Suprapubic skin (tissue), 4 donors: ENCODE results near the gene TNXB. TPM values are rescaled to one million over a fixed set of nuclear protein-coding genes. Genes with fewer than 3 reads are reported as not detected.
"Not testable (repeated sequence)": the region's sequence is repeated elsewhere in the genome, so short reads cannot be mapped to it uniquely, and the experiment has no call there.

ENCODE experiments used
- DNase-seq, 2 donors: peaks; one replicate each; pipeline ENCODE4 v3.0.0-alpha.2; 2019; ENCODE audit warnings: low spot score in 2 of 2
- H3K27ac ChIP-seq: fragments of 200-600 bp; sonication (generic); one replicate; pipeline ENCODE4 v1.5.1; 2019
- H3K27me3 ChIP-seq: fragments of 200-600 bp; sonication (generic); one replicate; pipeline ENCODE4 v1.5.1; 2019
- H3K36me3 ChIP-seq: fragments of 200-600 bp; sonication (generic); one replicate; pipeline ENCODE4 v1.5.1; 2019
- H3K4me1 ChIP-seq: fragments of 200-600 bp; sonication (generic); one replicate; pipeline ENCODE4 v1.5.1; 2019
- H3K4me3 ChIP-seq: fragments of 200-600 bp; sonication (generic); one replicate; pipeline ENCODE4 v1.5.1; 2019; ENCODE audit warnings: mild to moderate bottlenecking
- H3K9me3 ChIP-seq: fragments of 200-600 bp; sonication (generic); one replicate; pipeline ENCODE4 v1.5.1; 2019
- WGBS: methylation state at CpG from one replicate; pipeline ENCODE4 v1.1.5; 2018; 5-methylcytosine and 5-hydroxymethylcytosine counted together
- total RNA-seq, 4 donors: library from RNA; depleted of rRNA; stranded (reverse); fragments of >200 nt; gene quantifications; one replicate each; pipeline ENCODE4 v1.1.0, GENCODE V29; 2016

The TNXB gene
- total RNA-seq, 4 donors from 2014 or later: 25.7 to 52.5 (median 40.2) TPM

- H3K27me3 ChIP-seq, H3K9me3 ChIP-seq, H3K4me1 ChIP-seq, H3K4me3 ChIP-seq, H3K36me3 ChIP-seq, H3K27ac ChIP-seq: not testable (repeated sequence)
- peak in 1 of 2 donors; percentile 59 for DNase-seq
- 69% methylated on average over 8 of the region's 19 CpGs for WGBS
Observed at GRCh38 chr6:32037598-32038524, 71.3 kb downstream of the TNXB start, which contains the start of gene CYP21A2. TSS of gene CYP21A2 (plus strand) at chr6:32038415. CDS start at chr6:32038423, 8 bp downstream.

DNA sequence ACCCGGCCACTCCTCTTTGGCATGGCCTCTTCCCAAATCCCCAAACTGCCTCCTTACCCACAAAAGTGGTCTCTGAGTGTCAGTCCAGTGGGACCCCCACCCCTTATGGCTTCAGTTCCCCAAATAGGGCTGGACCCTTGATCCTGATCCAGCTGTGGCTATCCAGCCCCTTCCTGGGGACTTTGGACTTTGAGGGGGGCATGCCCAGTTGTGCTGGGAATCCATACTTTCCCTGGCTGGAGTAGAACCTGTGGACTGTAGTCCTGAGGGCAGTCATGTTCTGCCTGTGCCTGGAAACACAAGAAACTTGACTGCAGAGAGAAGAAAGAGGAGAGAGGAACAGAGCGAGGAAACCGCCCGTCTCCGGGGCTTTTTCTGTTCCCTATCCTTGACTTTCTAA, 72.0 kb downstream of the TNXB start:
- H3K27me3 ChIP-seq, H3K36me3 ChIP-seq, DNase-seq, H3K27ac ChIP-seq, H3K4me1 ChIP-seq, H3K9me3 ChIP-seq, H3K4me3 ChIP-seq: not testable (repeated sequence)
- WGBS: 83% methylated on average over 4 of the region's 5 CpGs

DNA sequence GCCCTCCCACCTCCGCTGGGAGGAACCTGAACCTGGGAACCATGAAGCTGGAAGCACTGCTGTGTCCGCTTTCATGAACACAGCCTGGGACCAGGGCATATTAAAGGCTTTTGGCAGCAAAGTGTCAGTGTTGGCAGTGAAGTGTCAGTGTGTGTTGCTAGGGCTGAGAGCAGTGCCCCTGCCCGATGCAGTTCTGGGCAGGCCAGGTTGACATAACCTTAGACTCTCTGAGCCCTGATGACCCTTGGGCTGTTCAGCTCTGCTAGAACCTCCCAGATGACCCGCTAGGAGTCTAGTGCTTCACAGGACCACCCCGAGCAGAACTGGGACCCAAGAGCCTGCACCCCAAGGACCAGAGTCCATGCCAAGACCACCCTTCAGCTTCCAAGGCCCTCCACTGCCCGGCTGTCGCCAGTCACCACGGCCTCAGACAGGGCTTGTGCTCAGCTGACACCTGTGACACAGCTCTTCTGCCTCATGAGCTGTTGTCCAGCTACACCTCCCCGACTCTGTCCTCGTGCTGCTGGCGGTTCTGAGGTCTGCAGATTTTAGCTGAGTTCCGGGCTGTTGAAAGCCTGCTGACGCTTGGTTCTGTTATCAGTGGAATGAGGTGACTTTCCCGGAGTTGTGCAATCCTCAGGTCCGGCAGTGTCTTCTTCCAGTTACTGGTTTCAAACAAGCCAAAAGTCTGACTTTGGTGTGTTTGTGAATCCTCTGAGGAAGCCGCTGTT, 73.7 kb downstream of the TNXB start:
- not testable (repeated sequence) for H3K9me3 ChIP-seq, H3K36me3 ChIP-seq, DNase-seq, H3K27ac ChIP-seq, H3K4me3 ChIP-seq, H3K27me3 ChIP-seq, H3K4me1 ChIP-seq
- WGBS: no CpG with 5 or more reads among the region's 16 CpGs

GRCh38 chr6:32029553-32029952, 79.6 kb downstream of the TNXB start:
- not testable (repeated sequence) for H3K36me3 ChIP-seq

DNA sequence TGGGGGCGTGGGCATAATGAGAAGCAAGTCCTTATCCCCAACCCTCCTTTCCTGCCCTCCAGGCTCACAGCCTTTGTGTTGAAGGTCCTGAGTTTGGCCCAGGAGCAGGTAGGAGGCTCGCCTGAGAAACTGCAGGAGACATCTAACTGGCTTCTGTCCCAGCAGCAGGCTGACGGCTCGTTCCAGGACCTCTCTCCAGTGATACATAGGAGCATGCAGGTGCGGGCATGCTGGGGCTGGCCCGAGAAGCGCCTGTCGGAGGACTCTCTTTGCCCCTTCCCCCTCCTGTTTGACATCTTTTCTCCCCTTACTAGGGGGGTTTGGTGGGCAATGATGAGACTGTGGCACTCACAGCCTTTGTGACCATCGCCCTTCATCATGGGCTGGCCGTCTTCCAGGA, 80.5 kb downstream of the TNXB start:
- not testable (repeated sequence) for H3K9me3 ChIP-seq, H3K4me3 ChIP-seq, H3K36me3 ChIP-seq, H3K27ac ChIP-seq, H3K4me1 ChIP-seq, H3K27me3 ChIP-seq
- WGBS: no CpG with 5 or more reads among the region's 10 CpGs
- peak in 1 of 2 donors; percentile 29 for DNase-seq

More at GRCh38 chr6:32029553-32029952, 79.6 kb downstream of the TNXB start:
- not testable (repeated sequence) for H3K27me3 ChIP-seq, H3K27ac ChIP-seq, H3K9me3 ChIP-seq, H3K4me3 ChIP-seq, H3K4me1 ChIP-seq
- DNase-seq: peak in 1 of 2 donors; percentile 33
- no CpG with 5 or more reads among the region's 14 CpGs for WGBS

GRCh38 chr6:32022100-32022499, 87.0 kb downstream of the TNXB start:
- H3K36me3 ChIP-seq, DNase-seq, H3K4me1 ChIP-seq, H3K27me3 ChIP-seq, H3K27ac ChIP-seq, H3K9me3 ChIP-seq, H3K4me3 ChIP-seq: not testable (repeated sequence)
- no CpG with 5 or more reads among the region's 10 CpGs for WGBS

DNA sequence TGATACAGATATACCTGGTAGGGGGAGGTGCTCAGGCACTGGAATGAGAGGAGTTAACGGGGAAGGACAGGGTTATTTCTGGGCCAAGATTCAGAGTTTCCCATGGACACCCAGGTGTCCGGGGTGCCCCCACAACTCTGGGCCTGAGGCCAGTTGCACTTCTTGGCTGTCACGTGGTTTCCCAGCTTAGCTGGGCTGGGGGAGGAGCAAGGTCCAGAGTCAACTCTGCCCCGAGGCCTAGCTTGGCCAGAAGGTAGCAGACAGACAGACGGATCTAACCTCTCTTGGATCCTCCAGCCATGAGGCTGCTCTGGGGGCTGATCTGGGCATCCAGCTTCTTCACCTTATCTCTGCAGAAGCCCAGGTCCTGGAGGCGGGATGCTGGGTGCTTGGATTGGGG, 94.6 kb downstream of the TNXB start, which contains the start of gene C4B:
Gene C4B (plus strand): TSS at position 249 of the 400 bp plus-strand sequence. CDS start 51 bp downstream, at position 300.
- WGBS: no CpG with 5 or more reads among the region's 6 CpGs
- DNase-seq, H3K4me1 ChIP-seq, H3K9me3 ChIP-seq, H3K36me3 ChIP-seq, H3K27me3 ChIP-seq, H3K4me3 ChIP-seq, H3K27ac ChIP-seq: not testable (repeated sequence)

DNA sequence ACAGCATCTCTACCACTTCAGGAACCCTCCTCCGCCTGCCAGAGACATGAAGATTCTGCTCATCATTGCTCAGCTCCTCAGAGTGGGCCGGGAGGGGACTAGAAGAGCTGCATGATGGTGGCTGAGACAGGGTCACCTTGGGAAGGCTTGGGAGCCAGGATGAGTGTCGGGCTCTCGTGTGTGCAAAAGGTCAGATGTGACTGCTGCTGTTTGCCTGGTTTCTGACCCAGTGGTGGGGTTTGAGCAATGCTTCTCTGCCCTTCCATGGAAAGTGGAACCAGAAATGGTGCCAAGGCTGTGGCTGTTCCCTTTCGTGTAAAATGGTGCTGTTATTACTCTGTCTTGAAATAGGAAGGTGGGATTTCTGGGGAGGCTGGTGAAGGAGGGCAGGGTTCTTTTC, 95.4 kb downstream of the TNXB start:
- H3K36me3 ChIP-seq, H3K27ac ChIP-seq, H3K4me1 ChIP-seq, H3K9me3 ChIP-seq, H3K4me3 ChIP-seq, DNase-seq, H3K27me3 ChIP-seq: not testable (repeated sequence)
- WGBS: no CpG with 5 or more reads among the region's 5 CpGs

DNA sequence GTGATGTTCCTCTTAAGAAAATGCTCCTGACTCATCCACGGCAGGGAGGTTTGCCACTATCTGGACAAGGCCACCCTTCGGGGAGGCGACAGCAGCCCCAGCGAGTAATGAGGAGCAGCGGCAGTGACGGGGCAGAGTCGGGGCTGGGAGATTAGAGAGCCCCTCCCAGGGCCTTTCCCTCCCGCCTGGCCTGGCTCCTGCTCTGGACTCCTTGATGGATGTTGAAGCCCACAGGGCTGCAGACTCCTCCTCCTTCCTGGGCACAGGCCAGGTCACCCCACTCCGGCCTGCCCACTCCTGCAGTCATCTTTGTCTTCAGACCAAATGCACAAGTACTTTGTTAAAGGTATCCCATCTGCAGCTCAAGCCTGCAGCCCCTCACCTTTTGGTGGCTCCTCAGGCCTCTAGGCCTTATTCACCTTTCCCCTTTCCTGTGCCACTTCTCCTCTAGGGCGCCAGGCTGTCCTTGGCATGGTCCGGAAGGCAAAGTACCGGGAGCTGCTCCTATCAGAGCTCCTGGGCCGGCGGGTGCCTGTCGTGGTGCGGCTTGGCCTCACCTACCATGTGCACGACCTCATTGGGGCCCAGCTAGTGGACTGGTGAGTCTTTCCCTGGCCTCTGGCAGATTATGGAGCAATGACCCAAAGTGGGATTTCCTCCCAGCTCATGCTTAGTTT, 96.1 kb downstream of the TNXB start:
- peak; percentile 56 to 61 for DNase-seq
- 80% methylated on average over 12 of the region's 17 CpGs for WGBS
- not testable (repeated sequence) for H3K4me3 ChIP-seq, H3K27ac ChIP-seq, H3K9me3 ChIP-seq, H3K36me3 ChIP-seq, H3K27me3 ChIP-seq, H3K4me1 ChIP-seq

GRCh38 chr6:32010856-32011530, 98.1 kb downstream of the TNXB start:
- H3K4me1 ChIP-seq, H3K36me3 ChIP-seq, H3K4me3 ChIP-seq, H3K27ac ChIP-seq, H3K27me3 ChIP-seq, H3K9me3 ChIP-seq: not testable (repeated sequence)
- 90% methylated on average over 13 of the region's 27 CpGs for WGBS
- DNase-seq: peak; percentile 38 to 71

- not testable (repeated sequence) for H3K4me1 ChIP-seq, H3K36me3 ChIP-seq, H3K27ac ChIP-seq, H3K9me3 ChIP-seq, H3K4me3 ChIP-seq, H3K27me3 ChIP-seq
- 93% methylated on average over 9 of the region's 12 CpGs for WGBS
- DNase-seq: peak; percentile 4 to 11
Observed at GRCh38 chr6:32009537-32009936, 99.6 kb downstream of the TNXB start.

DNA sequence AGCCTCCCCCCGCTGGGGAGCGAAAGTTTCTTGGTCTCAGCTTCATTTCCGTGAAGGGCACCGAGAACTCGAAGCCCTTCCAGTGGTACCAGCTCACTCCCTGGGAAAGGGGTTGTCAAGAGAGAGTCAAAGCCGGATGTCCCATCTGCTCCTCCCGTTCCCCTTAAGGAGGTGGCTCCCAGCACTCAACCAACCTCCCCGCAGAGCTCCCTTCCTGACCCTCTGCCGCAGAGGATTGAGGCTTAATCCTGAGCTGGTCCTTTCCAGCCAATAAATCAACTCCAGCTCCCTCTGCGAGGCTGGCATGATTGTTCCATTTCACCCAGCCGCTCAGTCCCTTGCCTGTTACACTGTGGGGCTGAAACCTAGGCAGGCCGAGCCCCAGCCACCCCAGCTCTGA, 100.5 kb downstream of the TNXB start:
- not testable (repeated sequence) for H3K36me3 ChIP-seq, H3K9me3 ChIP-seq, H3K4me3 ChIP-seq, H3K27ac ChIP-seq, H3K27me3 ChIP-seq, H3K4me1 ChIP-seq
- 45% methylated on average over 5 of the region's 12 CpGs for WGBS
- peak; percentile 9 to 17 for DNase-seq

DNA sequence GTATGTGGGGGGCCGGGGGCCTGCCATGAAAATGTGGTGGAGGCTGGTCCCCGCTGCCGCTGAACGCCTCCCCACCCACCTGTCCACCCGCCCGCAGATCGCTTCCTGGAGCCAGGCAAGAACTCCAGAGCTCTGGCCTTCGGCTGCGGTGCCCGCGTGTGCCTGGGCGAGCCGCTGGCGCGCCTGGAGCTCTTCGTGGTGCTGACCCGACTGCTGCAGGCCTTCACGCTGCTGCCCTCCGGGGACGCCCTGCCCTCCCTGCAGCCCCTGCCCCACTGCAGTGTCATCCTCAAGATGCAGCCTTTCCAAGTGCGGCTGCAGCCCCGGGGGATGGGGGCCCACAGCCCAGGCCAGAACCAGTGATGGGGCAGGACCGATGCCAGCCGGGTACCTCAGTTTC, 101.1 kb downstream of the TNXB start:
- H3K27me3 ChIP-seq, H3K36me3 ChIP-seq, H3K4me3 ChIP-seq, H3K4me1 ChIP-seq, H3K9me3 ChIP-seq, H3K27ac ChIP-seq: not testable (repeated sequence)
- WGBS: no CpG with 5 or more reads among the region's 24 CpGs
- peak in 1 of 2 donors; percentile 11 for DNase-seq
